Neural progenitor cell (in vitro differentiated cells): Measurements from ENCODE around the gene PLEKHF1.

ENCODE experiments used
- CTCF ChIP-seq: fragments of 200-600 bp; sonication (generic); IDR thresholded peaks from 2 replicates; pipeline ENCODE4 v1.5.1; 2017; ENCODE audit warnings: antibody characterized with exemption, mild to moderate bottlenecking
- EZH2phosphoT487 ChIP-seq: fragments of 200-600 bp; sonication (generic); IDR thresholded peaks from 2 replicates; pipeline ENCODE4 v1.6.1; 2017; ENCODE audit warnings: antibody characterized with exemption

- TF ChIP-seq CTCF: no peak
- no peak for TF ChIP-seq EZH2phosphoT487
Observed at GRCh38 chr19:29704562-29705558, 39.6 kb downstream of the PLEKHF1 start.
